Right lobe of liver (tissue), 6 donors: ENCODE results near the gene ATF2. TPM values are rescaled to one million over a fixed set of nuclear protein-coding genes. Genes with fewer than 3 reads are reported as not detected.

Experiments
- ATAC-seq, 4 donors: fragments of 200-7000 bp; cut with Tn5 transposase; one replicate each; pipeline ENCODE4 v1.9.1; 2020; ENCODE audit warnings: mild to moderate bottlenecking in 4 of 4, moderate library complexity in 4 of 4
- DNase-seq, 3 donors: peaks; one replicate each; pipeline ENCODE4 v3.0.0-alpha.2; 2020
- H3K27ac ChIP-seq, 3 donors: fragments of 200-600 bp; one replicate each; pipeline ENCODE4 v1.8.0; 2022
- H3K27me3 ChIP-seq, 2 donors: fragments of 200-600 bp; one replicate each; pipeline ENCODE4 v1.8.0; 2022
- H3K36me3 ChIP-seq, 4 donors: fragments of 200-600 bp; sonication (generic) in 1 of 4; one replicate each; pipeline versions ENCODE4 v1.5.1 to v1.8.0; 2017 to 2022; ENCODE audit warnings: control low read depth in 1 of 4
- H3K4me1 ChIP-seq, 4 donors: fragments of 200-600 bp; sonication (generic) in 1 of 4; one replicate each; pipeline versions ENCODE4 v1.5.1 to v1.8.0; 2017 to 2022; ENCODE audit warnings: control low read depth in 1 of 4
- H3K4me3 ChIP-seq, 3 donors: fragments of 200-600 bp; one replicate each; pipeline ENCODE4 v1.8.0; 2022
- H3K9me3 ChIP-seq, 4 donors: fragments of 200-600 bp; sonication (generic) in 1 of 4; one replicate each; pipeline versions ENCODE4 v1.5.1 to v1.8.0; 2017 to 2022; ENCODE audit warnings: control low read depth in 1 of 4
- CTCF ChIP-seq, 4 donors: fragments of 200-600 bp in 3 of 4; fragments of 450-650 bp in 1 of 4; IDR thresholded peaks; one replicate each; pipeline versions ENCODE4 v1.5.1 to v1.8.0; 2016 to 2022; ENCODE audit warnings: antibody characterized with exemption in 4 of 4, mild to moderate bottlenecking in 2 of 4
- POLR2A ChIP-seq: fragments of 450-650 bp; IDR thresholded peaks from one replicate; pipeline ENCODE4 v1.6.1; 2017; ENCODE audit warnings: antibody characterized with exemption, mild to moderate bottlenecking
- WGBS: methylation state at CpG from one replicate; pipeline ENCODE4 v1.1.6; 2018; ENCODE audit warnings: low coverage, low lambda C conversion rate; ENCODE audit not compliant: insufficient coverage; ENCODE audit errors: missing lambda C conversion rate; 5-methylcytosine and 5-hydroxymethylcytosine counted together
- intact Hi-C, 2 donors: fragments of 100-400 bp; cut with DNase I; formaldehyde crosslinking; loops; one replicate each; pipeline versions ENCODE4 v1.11.2 to v1.14.1; 2022
- total RNA-seq, 6 experiments: library from RNA; depleted of rRNA in 2 of 6; stranded (reverse); fragments of >200 nt in 2 of 6; fragmentation: NEBNext Ultra II Directional in 3 of 6; extraction: Animal tissue kit (Norgen Biotek cat#: 25700) in 3 of 6; gene quantifications; one replicate each; pipeline versions ENCODE4 v1.1.0 to v1.2.4, GENCODE V29; 2016 to 2023
- donor health status: DM: no; HTN: yes; CAD: no.
- donor health status: DM: no; HTN: no; CAD: no.
- donor health status: DM: no; HTN: no; CAD: no.
- donor health status: DM: no; HTN: yes; CAD: no.
- donor health status: DM: no; HTN: yes; CAD: no.

Gene ATF2
- total RNA-seq, 6 experiments from 2014 or later: 24.0 to 36.3 (median 27.4) TPM

- WGBS: 96% methylated on average over 3 of the region's 3 CpGs
- ATAC-seq (no peak), DNase-seq (no peak)
- Histone ChIP-seq H3K36me3 (no peaks in the 10 kb centered on the region), H3K4me3 (no peak overlapping the region), H3K4me1 (peaks cover 0 to 13% (median 0%) of the 10 kb centered on the region in 4 donors), H3K9me3 (no peaks in the 10 kb centered on the region), H3K27me3 (no peaks in the 10 kb centered on the region), H3K27ac (no peak overlapping the region)
- intact Hi-C loops: loop anchor here in 1 of 2 donors (10.0 kb wide), 1 partner anchor 260 kb away; no protein-coding TSS in a partner anchor
- TF ChIP-seq POLR2A: no peak
- no peak for TF ChIP-seq CTCF (IDR thresholded peaks at IDR 0.05)
Observed at GRCh38 chr2:175034716-175035115, 133.3 kb downstream of the ATF2 start.

- TF ChIP-seq CTCF (IDR thresholded peaks at IDR 0.05) (peak in 3 of 4 donors; percentile 22 to 39 (median 39)), POLR2A (peak; percentile 13)
- Histone ChIP-seq H3K4me3 (no peak overlapping the region), H3K27me3 (no peaks in the 10 kb centered on the region), H3K9me3 (no peaks in the 10 kb centered on the region), H3K36me3 (no peaks in the 10 kb centered on the region), H3K4me1 (peaks cover 0 to 13% (median 0%) of the 10 kb centered on the region in 4 donors), H3K27ac (peak overlapping the region in 1 of 3 donors; percentile 56)
- ATAC-seq: peak; percentile 92 to 96 (median 94)
- 49% methylated on average over 4 of the region's 5 CpGs for WGBS
- DNase-seq: peak; percentile 48 to 83 (median 72)
- intact Hi-C loops: loop anchor here in 1 of 2 donors (10.0 kb wide), 1 partner anchor 264 kb away; no protein-coding TSS in a partner anchor
Observed at GRCh38 chr2:175030380-175031271, 137.4 kb downstream of the ATF2 start.

- no peak overlapping the region for H3K4me3 ChIP-seq
- H3K36me3 ChIP-seq: no peaks in the 10 kb centered on the region
- ATAC-seq (peak in 1 of 4 donors; percentile 4), DNase-seq (no peak)
- H3K4me1 ChIP-seq: peaks cover 0 to 13% (median 0%) of the 10 kb centered on the region in 4 donors
- TF ChIP-seq CTCF (IDR thresholded peaks at IDR 0.05) (no peak), POLR2A (no peak)
- peak overlapping the region in 1 of 3 donors; percentile 52 for H3K27ac ChIP-seq
- WGBS: 89% methylated on average over 3 of the region's 3 CpGs
- no peaks in the 10 kb centered on the region for H3K9me3 ChIP-seq
- H3K27me3 ChIP-seq: no peaks in the 10 kb centered on the region
- intact Hi-C loops: no loop called here
Observed at GRCh38 chr2:175027755-175028154, 140.2 kb downstream of the ATF2 start.

DNA sequence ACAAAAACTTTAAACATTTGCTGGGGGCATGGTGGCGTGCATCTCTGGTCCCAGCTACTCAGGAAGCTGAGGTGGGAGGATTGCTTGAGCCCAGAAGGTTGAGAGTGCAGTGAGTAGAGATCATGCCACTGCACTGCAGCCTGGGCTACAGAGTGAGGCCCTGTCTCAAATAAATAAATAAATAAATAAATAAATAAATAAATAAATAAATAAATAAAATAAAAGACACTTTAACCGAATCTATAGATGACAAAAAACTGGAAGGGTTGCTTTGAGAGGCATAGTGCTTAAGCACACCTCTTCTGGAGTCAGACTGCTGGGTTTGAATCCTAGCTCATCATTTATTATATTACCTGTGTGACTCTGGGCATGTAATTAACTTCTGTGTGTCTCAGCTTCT lies 141.6 kb downstream of the ATF2 start:
- Histone ChIP-seq H3K9me3 (no peaks in the 10 kb centered on the region), H3K27ac (no peak overlapping the region), H3K4me1 (peaks cover 0 to 13% (median 0%) of the 10 kb centered on the region in 4 donors), H3K36me3 (no peaks in the 10 kb centered on the region), H3K27me3 (no peaks in the 10 kb centered on the region), H3K4me3 (no peak overlapping the region)
- intact Hi-C loops: no loop called here
- no peak for TF ChIP-seq POLR2A
- TF ChIP-seq CTCF (IDR thresholded peaks at IDR 0.05): no peak
- 93% methylated on average over 2 of the region's 2 CpGs for WGBS
- DNase-seq (no peak), ATAC-seq (no peak)
